Measurements from ENCODE around the gene PEX26. TPM values are rescaled to one million over a fixed set of nuclear protein-coding genes. Genes with fewer than 3 reads are reported as not detected.

Gene PEX26
- total and polyA plus RNA-seq, 2 of the 13 experiments (the other 11 are each of a cell fraction or from before 2014, with no cell fraction given), result 10.6 to 25.1 TPM

DNA sequence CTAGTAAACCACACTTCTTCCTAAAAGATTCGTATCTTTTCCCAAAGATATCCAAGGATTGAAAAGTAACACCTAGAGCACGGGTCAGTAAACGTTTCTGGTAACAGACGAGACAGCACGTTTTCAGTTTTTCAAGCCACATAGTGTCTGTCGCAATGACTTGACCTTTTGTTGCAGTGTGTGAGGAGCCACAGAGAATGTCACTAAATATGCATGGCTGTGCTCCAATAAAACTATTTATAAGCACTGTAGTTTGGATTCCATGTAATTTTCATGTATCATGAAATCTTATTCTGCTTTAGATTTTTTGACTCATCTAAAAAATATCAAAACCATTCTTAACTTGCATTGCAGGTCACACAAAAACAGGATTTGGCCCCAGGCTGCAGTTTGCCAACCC, 35.1 kb upstream of the PEX26 start (continued):
- TF ChIP-seq PHF5A (CRISPR knock-in tag; IDR thresholded peaks at IDR 0.05; ENCODE audit: low read depth, unreplicated experiment) (no peak), HDAC2 (CRISPR knock-in tag; IDR thresholded peaks at IDR 0.05) (0 out of 2 replicates have a peak, but pooled peaks have one; percentile 24), SAP130 (CRISPR knock-in tag; IDR thresholded peaks at IDR 0.05; ENCODE audit: low read depth) (peak; percentile 24; the same call in 1 of the 2 replicates), RXRB (CRISPR knock-in tag; IDR thresholded peaks at IDR 0.05; ENCODE audit: borderline replicate concordance) (peak; percentile 18; the same call in 1 of the 2 replicates), NR2F6 (IDR thresholded peaks at IDR 0.05) (peak; percentile 52), NR2F6 (CRISPR knock-in tag; IDR thresholded peaks at IDR 0.05) (peak; percentile 84), NR2F1 (CRISPR knock-in tag; IDR thresholded peaks at IDR 0.05) (peak; percentile 28 to 63; a peak in 3 of 4 replicates), SMAD9 (CRISPR knock-in tag; IDR thresholded peaks at IDR 0.05) (no peak), SOX5 (CRISPR knock-in tag; IDR thresholded peaks at IDR 0.05; ENCODE audit: borderline replicate concordance) (peak; percentile 52; the same call in 1 of the 2 replicates), ZNF556 (CRISPR knock-in tag; IDR thresholded peaks at IDR 0.05; ENCODE audit: borderline replicate concordance) (no peak), ZNF563 (CRISPR knock-in tag; IDR thresholded peaks at IDR 0.05) (no peak), PCBP2 (optimal IDR thresholded peaks at IDR 0.05; ENCODE audit: low read depth, low read length, poor library complexity, severe bottlenecking) (no peak), TOE1 (CRISPR knock-in tag; IDR thresholded peaks at IDR 0.05) (no peak), ZNF646 (CRISPR knock-in tag; IDR thresholded peaks at IDR 0.05) (0 out of 2 replicates have a peak, but pooled peaks have one; percentile 42), CEBPB (IDR thresholded peaks at IDR 0.05; ENCODE audit: borderline replicate concordance, low read depth, low read length) (peak; percentile 86; the same call in 1 of the 2 replicates), BCL6 (CRISPR knock-in tag; IDR thresholded peaks at IDR 0.05) (peak; percentile 31; the same call in 1 of the 2 replicates)
- TF ChIP-seq, protein P1, sequence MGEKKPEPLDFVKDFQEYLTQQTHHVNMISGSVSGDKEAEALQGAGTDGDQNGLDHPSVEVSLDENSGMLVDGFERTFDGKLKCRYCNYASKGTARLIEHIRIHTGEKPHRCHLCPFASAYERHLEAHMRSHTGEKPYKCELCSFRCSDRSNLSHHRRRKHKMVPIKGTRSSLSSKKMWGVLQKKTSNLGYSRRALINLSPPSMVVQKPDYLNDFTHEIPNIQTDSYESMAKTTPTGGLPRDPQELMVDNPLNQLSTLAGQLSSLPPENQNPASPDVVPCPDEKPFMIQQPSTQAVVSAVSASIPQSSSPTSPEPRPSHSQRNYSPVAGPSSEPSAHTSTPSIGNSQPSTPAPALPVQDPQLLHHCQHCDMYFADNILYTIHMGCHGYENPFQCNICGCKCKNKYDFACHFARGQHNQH (CRISPR knock-in tag; IDR thresholded peaks at IDR 0.05), result no peak
